ENCODE data around the gene SFXN5. TPM values are rescaled to one million over a fixed set of nuclear protein-coding genes. Genes with fewer than 3 reads are reported as not detected.

SFXN5 gene
- total RNA-seq, 1 donor from 2014 or later = 15.4 TPM

- intact Hi-C loops (cut with DNase I) = no loop called here
- no peak for TF ChIP-seq CTCF (IDR thresholded peaks at IDR 0.05)
- H3K4me1 ChIP-seq = peaks cover 15% of the 10 kb centered on the region
- ATAC-seq (no peak), DNase-seq (no peak)
- H3K27ac ChIP-seq = no peak overlapping the region
- no peaks in the 10 kb centered on the region for H3K9me3 ChIP-seq
- H3K36me3 ChIP-seq = peaks cover 17% of the 10 kb centered on the region
- no peak overlapping the region for H3K4me3 ChIP-seq
- H3K27me3 ChIP-seq (ENCODE audit: low read depth) = no peaks in the 10 kb centered on the region
These were observed 20.8 kb upstream of the SFXN5 start for GRCh38 chr2:73092146-73092783.

GRCh38 chr2:73091696-73092095, 20.2 kb upstream of the SFXN5 start:
- intact Hi-C loops (cut with DNase I) = no loop called here
- ATAC-seq = no peak

GRCh38 chr2:73091164-73091563, 19.7 kb upstream of the SFXN5 start:
- no peak for DNase-seq
- ATAC-seq = no peak
- no peak for TF ChIP-seq CTCF (IDR thresholded peaks at IDR 0.05)
- Histone ChIP-seq H3K9me3 (no peaks in the 10 kb centered on the region), H3K27ac (no peak overlapping the region), H3K4me3 (no peak overlapping the region), H3K27me3 (ENCODE audit: low read depth) (no peaks in the 10 kb centered on the region), H3K4me1 (peaks cover 15% of the 10 kb centered on the region), H3K36me3 (peaks cover 27% of the 10 kb centered on the region)
- intact Hi-C loops (cut with DNase I) = no loop called here

More at GRCh38 chr2:73091696-73092095, 20.2 kb upstream of the SFXN5 start:
- peaks cover 15% of the 10 kb centered on the region for H3K4me1 ChIP-seq
- no peak for DNase-seq
- H3K4me3 ChIP-seq = no peak overlapping the region
- H3K9me3 ChIP-seq = no peaks in the 10 kb centered on the region
- TF ChIP-seq CTCF (IDR thresholded peaks at IDR 0.05) = no peak
- H3K36me3 ChIP-seq = peaks cover 23% of the 10 kb centered on the region
- no peaks in the 10 kb centered on the region for H3K27me3 ChIP-seq (ENCODE audit: low read depth)
- H3K27ac ChIP-seq = no peak overlapping the region

- TF ChIP-seq CTCF (IDR thresholded peaks at IDR 0.05) = no peak
- DNase-seq (peak; percentile 67), ATAC-seq (peak; percentile 82 to 90)
- Histone ChIP-seq H3K4me1 (peaks cover 15% of the 10 kb centered on the region), H3K9me3 (no peaks in the 10 kb centered on the region), H3K36me3 (peaks cover 27% of the 10 kb centered on the region), H3K27me3 (ENCODE audit: low read depth) (no peaks in the 10 kb centered on the region), H3K4me3 (no peak overlapping the region), H3K27ac (no peak overlapping the region)
- intact Hi-C loops (cut with DNase I) = loop anchor here (10.0 kb wide), 1 partner anchor 65 kb away; no protein-coding TSS in a partner anchor
These were observed 17.9 kb upstream of the SFXN5 start for GRCh38 chr2:73089270-73090030.

GRCh38 chr2:73088703-73089102, 17.2 kb upstream of the SFXN5 start:
- intact Hi-C loops (cut with DNase I) = loop anchor here (10.0 kb wide), 1 partner anchor 66 kb away; no protein-coding TSS in a partner anchor
- H3K27ac ChIP-seq = no peak overlapping the region

More at GRCh38 chr2:73088703-73089102, 17.2 kb upstream of the SFXN5 start:
- Histone ChIP-seq H3K9me3 (no peaks in the 10 kb centered on the region), H3K27me3 (ENCODE audit: low read depth) (no peaks in the 10 kb centered on the region), H3K4me3 (no peak overlapping the region), H3K36me3 (peaks cover 27% of the 10 kb centered on the region), H3K4me1 (peaks cover 15% of the 10 kb centered on the region)
- no peak for TF ChIP-seq CTCF (IDR thresholded peaks at IDR 0.05)
- DNase-seq = no peak
- ATAC-seq = no peak

Measured in lower lobe of right lung (tissue), 2 donors.